Stimulated activated CD4-positive, alpha-beta T cell treated with anti-CD3 and anti-CD28 coated beads, Interleukin-15, amount 100 ng/mL, for 48 hours (primary cell): ENCODE data around the gene TPI1.

ENCODE experiments used
- DNase-seq, 2 donors: peaks; one replicate each; pipeline ENCODE4 v3.0.0-alpha.2; 2020; ENCODE audit warnings: low read depth in 2 of 2

Gene TPI1

GRCh38 chr12:6828781-6829535, 38.4 kb upstream of the TPI1 start:
- DNase-seq, result no peak

- DNase-seq, result no peak
These were observed 37.7 kb upstream of the TPI1 start for GRCh38 chr12:6829536-6830220.

DNA sequence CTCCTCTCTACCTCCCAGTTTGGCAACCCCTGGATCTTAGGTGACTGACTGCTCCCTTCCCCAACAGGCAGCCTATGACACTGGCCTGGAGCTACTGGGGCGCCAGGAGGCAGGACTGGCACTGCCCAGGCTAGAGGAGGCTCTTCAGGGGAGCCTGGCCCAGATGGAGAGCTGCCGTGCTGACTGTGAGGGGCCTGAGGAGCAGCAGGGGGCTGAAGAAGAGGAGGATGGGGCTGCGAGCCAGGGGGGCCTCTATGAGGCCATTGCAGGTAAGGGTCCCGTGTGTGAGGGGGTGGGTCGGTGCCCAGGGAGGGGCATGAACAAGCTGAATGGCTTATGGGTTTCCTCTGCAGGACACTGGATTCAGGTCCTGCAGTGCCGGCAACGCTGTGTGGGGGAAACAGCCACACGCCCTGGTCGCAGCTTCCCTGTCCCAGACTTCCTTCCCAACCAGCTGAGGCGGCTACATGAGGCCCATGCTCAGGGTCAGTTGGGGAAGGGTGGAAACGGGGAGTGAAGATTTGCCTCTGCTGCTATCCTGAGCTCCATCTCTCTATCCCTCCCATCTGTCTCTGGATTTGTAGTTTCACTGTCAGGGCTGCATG, 36.9 kb upstream of the TPI1 start:
- no peak for DNase-seq

GRCh38 chr12:6830999-6831398, 36.3 kb upstream of the TPI1 start:
- DNase-seq, result no peak

DNA sequence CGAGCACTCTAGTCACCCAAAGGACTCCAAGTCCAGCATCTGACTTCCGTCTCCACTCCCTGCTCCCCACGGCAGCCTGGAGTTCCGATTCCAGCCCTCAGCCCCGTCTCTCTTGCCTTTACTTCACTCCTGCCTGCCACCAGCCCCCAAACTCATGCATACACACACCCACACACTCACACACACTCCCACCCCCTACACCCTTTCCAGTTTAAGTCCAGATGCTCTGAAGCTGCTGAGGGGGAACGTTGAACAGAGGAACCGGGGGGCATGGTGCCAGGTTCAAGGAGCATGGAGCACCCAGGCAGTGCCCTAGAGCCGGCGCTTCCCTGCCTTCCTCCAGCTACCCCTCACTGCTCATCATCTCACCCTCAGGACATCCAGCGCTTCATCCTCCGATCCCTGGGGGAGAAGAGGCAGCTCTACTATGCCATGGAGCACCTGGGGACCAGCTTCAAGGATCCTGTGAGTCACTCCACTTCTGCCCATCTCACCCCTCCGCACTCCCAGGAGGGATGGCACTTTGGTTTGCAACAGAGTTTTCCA, 35.8 kb upstream of the TPI1 start:
- no peak for DNase-seq

GRCh38 chr12:6832125-6832524, 35.2 kb upstream of the TPI1 start:
- no peak for DNase-seq

GRCh38 chr12:6833189-6833890, 34.0 kb upstream of the TPI1 start:
- no peak for DNase-seq

DNA sequence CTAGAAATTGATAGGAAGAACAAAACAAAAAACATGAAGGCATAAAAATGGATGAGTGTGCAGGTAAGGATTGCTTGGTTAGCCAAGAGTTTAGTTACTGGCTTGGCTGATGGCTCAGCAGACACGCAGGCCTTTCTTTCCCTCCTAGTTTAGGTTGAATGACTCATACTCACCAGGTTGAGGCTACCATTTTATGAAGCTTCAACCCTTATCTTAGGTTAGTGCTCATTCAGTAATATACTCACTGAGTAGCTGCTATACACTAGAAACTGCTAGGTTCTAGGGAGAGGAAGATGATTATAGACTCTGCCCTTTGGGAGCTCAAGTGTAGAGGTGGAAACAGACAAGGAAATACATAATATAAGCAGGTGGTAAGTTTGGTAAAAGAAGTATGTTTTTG, 33.1 kb upstream of the TPI1 start:
- DNase-seq, result no peak

GRCh38 chr12:6834873-6835272, 32.5 kb upstream of the TPI1 start:
- no peak for DNase-seq

DNA sequence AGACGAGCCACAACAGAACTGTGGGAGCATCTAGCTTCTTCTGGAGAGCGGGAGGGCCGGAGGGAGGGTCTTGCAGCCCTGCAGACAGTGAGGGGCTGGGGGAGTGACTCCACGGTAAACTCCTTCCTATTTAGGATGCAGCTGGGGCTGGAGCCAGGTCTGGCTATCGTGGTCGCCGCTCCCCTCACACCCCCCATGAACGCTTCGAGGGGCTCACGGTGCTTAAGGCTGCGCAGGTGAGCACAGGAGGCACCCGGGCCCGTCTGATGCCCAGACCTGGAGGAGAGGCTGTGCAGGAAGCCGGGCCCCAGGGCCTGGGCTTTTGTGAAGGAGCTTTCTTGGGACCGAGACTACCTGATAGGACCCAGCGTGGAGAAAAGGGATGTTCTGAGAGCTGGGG, 30.5 kb upstream of the TPI1 start:
- no peak for DNase-seq

DNA sequence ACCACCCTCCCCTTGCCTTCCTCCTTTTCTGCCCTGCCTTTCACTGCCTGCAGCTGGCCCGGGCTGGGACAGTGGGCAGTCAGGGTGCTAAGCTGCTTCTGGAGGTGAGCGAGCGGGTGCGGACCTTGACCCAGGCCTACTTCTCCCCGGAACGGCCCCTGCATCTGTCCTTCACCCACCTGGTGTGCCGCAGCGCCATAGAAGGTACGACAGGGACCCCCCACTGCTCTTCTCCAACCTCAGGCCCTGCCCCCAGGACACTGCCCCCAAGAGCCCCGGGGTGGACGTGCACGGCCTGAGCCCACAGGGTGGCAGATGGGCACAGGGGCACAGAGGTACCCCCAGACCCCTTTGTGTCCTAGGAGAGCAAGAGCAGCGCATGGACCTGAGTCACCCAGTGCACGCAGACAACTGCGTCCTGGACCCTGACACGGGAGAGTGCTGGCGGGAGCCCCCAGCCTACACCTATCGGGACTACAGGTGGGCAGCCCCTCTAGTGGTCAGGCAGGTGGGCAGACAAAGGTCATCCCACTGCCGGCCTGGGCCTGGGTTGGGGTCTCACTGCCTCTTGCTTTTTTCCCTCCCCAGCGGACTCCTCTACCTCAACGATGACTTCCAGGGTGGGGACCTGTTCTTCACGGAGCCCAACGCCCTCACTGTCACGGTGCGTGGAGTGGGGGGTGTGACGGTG, 29.8 kb upstream of the TPI1 start:
- DNase-seq, result no peak

- no peak for DNase-seq
These were observed 28.5 kb upstream of the TPI1 start for GRCh38 chr12:6838854-6839253.

DNA sequence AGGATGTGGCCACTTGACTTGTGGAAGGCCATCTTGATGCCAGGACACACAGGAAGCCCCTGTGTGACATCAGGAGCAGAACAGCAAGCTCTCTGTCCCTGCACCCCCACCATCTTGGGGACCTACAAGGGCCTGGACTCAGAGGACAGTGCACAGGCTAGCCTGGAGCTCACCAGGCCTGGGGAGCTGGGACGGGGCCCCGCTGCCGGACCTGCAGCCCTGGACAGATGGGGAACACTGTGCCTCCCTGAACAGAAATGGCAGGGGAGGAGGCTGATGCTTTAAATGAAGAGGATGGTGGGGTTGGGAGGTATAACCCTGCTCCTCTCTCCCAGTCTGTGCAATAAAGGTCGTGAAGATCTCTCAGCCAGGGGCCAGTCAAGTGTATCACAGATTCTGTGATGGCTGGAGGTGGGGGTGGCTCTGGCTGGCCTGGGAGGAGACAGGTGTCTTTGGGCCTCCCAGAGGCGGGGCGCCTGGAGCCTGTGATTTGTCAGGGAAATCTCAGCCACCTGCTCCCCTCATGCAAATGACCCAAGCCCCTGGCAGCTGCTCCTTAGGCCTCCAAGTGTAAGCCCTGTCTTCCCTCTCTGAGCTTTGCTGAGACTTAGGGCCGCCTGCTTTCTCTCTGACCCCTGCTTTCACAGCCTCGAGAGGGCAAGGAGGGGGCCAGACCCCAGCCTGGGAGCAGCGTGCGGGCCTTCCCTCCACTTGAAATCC, 27.7 kb upstream of the TPI1 start:
- DNase-seq, result no peak

DNA sequence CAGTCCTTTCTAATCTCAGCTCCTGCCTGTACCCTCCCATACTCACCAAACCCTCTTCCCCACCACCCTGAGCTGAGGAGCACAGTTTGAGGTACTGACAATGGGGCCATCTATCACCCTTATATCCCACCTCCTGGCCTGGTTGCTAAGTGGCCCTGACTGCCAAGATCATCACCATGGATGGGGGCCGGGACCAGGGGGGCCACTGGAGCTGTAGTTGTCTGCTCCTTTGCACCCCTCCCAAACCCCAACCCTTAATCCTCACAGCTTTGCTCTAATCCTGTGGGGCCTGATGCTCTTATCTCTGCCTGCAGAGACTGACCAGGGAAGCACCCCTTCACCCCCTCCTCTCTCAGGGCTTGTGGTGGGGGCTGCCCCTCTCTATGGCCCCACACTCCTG, 27.0 kb upstream of the TPI1 start:
- no peak for DNase-seq

DNA sequence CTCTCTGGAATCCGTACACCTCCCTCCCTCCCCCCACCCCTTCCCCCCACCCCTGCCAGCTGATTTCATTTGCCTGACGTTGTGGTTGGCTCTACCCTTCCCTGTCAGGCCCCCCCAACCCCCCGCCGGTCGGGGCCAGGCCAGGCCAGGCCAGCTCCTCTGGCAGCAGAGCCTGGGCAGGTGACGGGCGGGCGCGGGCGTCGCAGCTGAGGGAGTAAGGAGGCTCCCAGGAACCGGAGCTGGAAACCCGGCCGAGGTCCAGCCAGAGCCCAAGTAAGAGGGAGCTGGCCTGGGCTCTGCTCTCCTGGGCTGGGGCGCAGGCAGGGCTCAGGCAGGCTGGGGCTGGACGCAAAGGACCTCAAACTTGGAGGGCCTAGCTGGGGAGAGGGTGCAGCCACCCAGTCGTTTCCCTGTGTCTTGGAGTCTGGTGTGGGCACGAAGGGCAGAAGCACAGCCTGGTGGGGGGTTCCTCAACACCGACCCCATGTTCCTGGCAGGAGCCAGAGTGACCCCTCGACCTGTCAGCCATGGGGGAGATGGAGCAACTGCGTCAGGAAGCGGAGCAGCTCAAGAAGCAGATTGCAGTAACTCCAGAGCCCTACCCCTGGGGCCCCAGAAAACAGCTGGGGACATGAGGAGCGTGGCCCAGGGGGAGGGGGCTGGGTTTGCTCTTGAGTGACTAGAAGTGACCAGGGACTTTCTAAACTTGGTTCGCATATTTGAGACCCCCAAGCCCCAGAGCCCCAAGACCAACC, 26.4 kb upstream of the TPI1 start, which contains the start of gene GNB3:
Gene GNB3 (plus strand): TSS at position 165 of the 755 bp plus-strand sequence. CDS start 363 bp downstream, at position 528.
- no peak for DNase-seq

DNA sequence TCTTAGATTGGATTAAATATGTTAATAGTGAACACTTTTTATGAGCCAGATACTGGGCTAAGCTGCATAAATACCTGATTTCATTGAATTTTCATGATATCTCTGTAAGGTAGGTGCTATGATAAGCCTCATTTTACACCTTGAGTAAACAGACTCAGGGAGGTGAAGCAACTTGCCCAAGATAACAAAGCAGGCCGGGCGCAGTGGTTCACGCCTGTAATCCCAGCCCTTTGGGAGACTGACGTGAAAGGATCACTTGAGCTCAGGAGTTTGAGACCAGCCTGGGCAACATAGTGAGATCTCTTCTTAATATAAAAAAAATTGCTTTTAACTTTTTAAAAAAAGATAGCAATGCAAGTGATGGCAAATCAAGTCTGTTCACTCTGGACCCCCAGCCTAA, 25.3 kb upstream of the TPI1 start:
- DNase-seq, result no peak

- no peak for DNase-seq
These were observed 24.0 kb upstream of the TPI1 start for GRCh38 chr12:6843118-6843902.

GRCh38 chr12:6845395-6845794, 21.9 kb upstream of the TPI1 start:
- DNase-seq, result no peak

DNA sequence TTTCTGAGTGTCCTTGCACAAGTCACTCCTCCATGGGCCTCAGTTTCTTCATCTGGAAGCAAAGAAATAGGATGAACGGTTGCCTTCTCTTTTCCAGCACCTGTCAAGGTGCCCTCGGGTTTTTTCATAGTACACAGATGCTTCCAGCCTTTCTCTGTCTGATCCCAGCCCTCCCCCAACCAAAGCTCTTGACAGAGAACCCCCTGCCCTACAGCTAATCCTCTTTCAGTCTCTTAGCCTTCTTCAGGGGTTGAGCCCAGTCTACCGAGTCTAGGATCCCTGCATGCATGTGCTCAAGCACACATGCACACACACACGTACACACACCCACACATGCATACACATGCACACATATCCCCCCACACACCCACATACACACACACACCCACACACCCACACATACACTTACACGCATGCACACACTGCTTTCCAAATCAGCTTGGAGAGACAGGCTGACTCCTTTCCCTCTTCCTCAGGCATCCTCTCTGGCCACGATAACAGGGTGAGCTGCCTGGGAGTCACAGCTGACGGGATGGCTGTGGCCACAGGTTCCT, 20.9 kb upstream of the TPI1 start:
- no peak for DNase-seq
